Activated T-cell treated with anti-CD3 and anti-CD28 coated beads, Interleukin-2, amount 50 U/mL, for 4 hours (primary cell): ENCODE data around the gene ZNF281. TPM values are rescaled to one million over a fixed set of nuclear protein-coding genes. Genes with fewer than 3 reads are reported as not detected.
"Not testable (repeated sequence)": the region's sequence is repeated elsewhere in the genome, so short reads cannot be mapped to it uniquely, and the experiment has no call there.

Experiments
- ATAC-seq, 2 donors: fragments of 200-7000 bp; cut with Tn5 transposase; one replicate each; pipeline ENCODE4 v1.10.0; 2021
- DNase-seq: peaks from one replicate; pipeline ENCODE4 v3.0.0-alpha.2; 2020
- H3K27me3 Mint-ChIP-seq: one replicate; pipeline ENCODE4 v1.8.0; 2021; ENCODE audit warnings: low read depth, mixed read lengths
- H3K36me3 Mint-ChIP-seq: one replicate; pipeline ENCODE4 v1.8.0; 2022; ENCODE audit warnings: mixed read lengths; ENCODE audit not compliant: insufficient read depth
- H3K4me1 Mint-ChIP-seq: one replicate; pipeline ENCODE4 v1.8.0; 2021; ENCODE audit warnings: low read depth, mixed read lengths
- H3K4me3 Mint-ChIP-seq: one replicate; pipeline ENCODE4 v1.8.0; 2021; ENCODE audit warnings: mild to moderate bottlenecking, moderate library complexity, mixed read lengths
- H3K9me3 Mint-ChIP-seq: one replicate; pipeline ENCODE4 v1.8.0; 2021; ENCODE audit warnings: mixed read lengths
- total RNA-seq, 3 donors: library from RNA; stranded (reverse); gene quantifications; one replicate each; pipeline ENCODE4 v1.2.1, GENCODE V29; 2021

The ZNF281 gene
- total RNA-seq, 3 donors from 2014 or later: 14.2 to 19.5 (median 19.3) TPM

- Mint-ChIP-seq H3K27me3 (no peaks in the 10 kb centered on the region), H3K4me1 (peaks cover 16% of the 10 kb centered on the region), H3K4me3 (no peak overlapping the region), H3K36me3 (no peaks in the 10 kb centered on the region), H3K9me3 (no peaks in the 10 kb centered on the region)
- DNase-seq (no peak), ATAC-seq (no peak)
Measured at GRCh38 chr1:200415227-200415626, 5.4 kb upstream of the ZNF281 start.

DNA sequence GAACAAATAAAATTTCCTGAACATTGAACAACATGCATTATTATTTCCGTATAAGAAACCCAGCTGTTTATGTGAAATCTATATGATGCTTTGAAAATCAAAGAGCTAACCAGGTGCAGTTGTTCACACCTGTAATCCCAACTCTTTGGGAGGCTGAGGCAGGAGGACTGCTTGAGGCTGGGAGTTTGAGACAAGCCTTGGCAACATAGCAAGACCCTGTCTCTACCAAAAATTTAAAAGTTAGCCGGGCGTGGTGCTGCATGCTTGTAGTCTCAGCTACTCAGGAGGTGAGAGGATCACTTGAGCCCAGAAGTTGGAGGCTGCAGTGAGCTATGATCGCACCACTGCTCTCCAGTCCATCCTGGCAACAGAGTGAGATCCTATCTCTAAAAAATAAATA, 4.8 kb upstream of the ZNF281 start:
- Mint-ChIP-seq H3K4me3 (no peak overlapping the region), H3K4me1 (peaks cover 21% of the 10 kb centered on the region), H3K27me3 (no peaks in the 10 kb centered on the region), H3K36me3 (no peaks in the 10 kb centered on the region), H3K9me3 (no peaks in the 10 kb centered on the region)
- no peak for DNase-seq
- ATAC-seq: no peak

DNA sequence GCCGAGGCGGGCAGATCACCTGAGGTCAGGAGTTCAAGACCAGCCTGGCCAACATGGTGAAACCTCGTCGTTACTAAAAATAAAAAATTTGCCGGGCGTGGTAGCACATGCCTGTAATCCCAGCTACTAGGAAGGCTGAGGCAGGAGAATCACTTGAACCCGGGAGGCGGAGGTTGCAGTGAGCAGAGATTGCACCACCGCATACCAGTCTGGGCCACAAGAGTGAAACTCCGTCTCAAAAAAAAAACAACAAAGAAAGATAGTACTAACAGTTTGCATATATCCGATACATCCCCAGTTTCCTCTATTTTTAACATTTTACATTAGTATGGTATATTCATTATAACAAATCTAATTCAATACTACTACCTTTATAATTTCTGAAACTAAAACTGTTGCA, 3.9 kb upstream of the ZNF281 start:
- ATAC-seq: not testable (repeated sequence)

DNA sequence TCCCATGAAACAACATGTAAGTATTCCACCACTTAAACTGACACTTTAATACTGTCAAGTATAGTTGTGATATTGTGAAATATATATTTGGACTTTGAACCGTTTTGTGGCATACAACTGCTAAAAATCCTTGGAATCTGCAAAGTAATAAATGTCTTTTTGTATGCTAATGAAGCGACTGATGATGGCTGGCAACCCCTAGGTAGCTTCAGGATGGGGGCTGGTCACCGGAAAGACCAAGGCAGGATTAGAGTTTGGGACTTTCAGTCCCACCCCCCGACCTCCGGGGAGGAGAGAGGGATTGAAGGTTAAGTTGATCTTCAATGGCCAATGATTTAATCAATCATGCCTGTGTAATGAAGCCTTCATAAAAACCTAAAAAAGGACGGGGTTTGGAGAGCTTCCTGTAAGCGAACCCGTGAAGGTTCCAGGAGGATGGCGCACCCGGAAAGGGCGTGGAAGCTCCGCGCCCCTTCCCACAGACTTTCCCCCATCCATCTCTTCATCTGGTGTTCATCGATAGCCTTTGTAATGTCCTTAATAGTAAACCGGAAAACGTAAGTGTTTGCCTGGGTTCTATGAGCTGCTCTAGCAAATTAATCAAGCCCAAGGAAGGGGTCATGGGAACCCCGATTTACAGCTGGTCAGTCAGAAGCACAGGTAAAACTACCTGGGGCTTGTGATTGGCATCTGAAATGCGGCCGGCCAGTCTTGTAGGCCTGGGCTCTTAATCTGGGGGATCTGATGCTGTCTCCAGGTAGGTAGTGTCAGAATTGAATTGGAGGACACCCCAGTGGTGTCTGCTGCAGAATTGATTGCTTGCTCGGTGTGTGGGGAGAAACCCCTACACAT, 1.8 kb upstream of the ZNF281 start:
- Mint-ChIP-seq H3K36me3 (peaks cover 21% of the 10 kb centered on the region), H3K27me3 (no peaks in the 10 kb centered on the region), H3K4me3 (no peak overlapping the region), H3K4me1 (peaks cover 47% of the 10 kb centered on the region), H3K9me3 (no peaks in the 10 kb centered on the region)
- ATAC-seq (no peak), DNase-seq (no peak)

More for the DNA sequence above, 3.9 kb upstream of the ZNF281 start:
- not testable (repeated sequence) for DNase-seq, H3K36me3 Mint-ChIP-seq, H3K9me3 Mint-ChIP-seq, H3K4me3 Mint-ChIP-seq, H3K27me3 Mint-ChIP-seq
- H3K4me1 Mint-ChIP-seq: peaks cover 25% of the 10 kb centered on the region

- H3K36me3 Mint-ChIP-seq: peaks cover 32% of the 10 kb centered on the region
- peaks cover 4% of the 10 kb centered on the region for H3K9me3 Mint-ChIP-seq
- ATAC-seq (no peak), DNase-seq (no peak)
- peaks cover 53% of the 10 kb centered on the region for H3K4me1 Mint-ChIP-seq
- no peaks in the 10 kb centered on the region for H3K27me3 Mint-ChIP-seq
- H3K4me3 Mint-ChIP-seq: peak overlapping the region; percentile 95
Measured at GRCh38 chr1:200410566-200410878, 686 bp upstream of the ZNF281 start.

- ATAC-seq (peak; percentile 51 to 55), DNase-seq (peak; percentile 21)
- H3K4me1 Mint-ChIP-seq: peaks cover 55% of the 10 kb centered on the region
- no peaks in the 10 kb centered on the region for H3K27me3 Mint-ChIP-seq
- peak overlapping the region; percentile 95 for H3K4me3 Mint-ChIP-seq
- peaks cover 4% of the 10 kb centered on the region for H3K9me3 Mint-ChIP-seq
- H3K36me3 Mint-ChIP-seq: peaks cover 39% of the 10 kb centered on the region
Measured at GRCh38 chr1:200409203-200409760, 554 bp downstream of the ZNF281 start.

DNA sequence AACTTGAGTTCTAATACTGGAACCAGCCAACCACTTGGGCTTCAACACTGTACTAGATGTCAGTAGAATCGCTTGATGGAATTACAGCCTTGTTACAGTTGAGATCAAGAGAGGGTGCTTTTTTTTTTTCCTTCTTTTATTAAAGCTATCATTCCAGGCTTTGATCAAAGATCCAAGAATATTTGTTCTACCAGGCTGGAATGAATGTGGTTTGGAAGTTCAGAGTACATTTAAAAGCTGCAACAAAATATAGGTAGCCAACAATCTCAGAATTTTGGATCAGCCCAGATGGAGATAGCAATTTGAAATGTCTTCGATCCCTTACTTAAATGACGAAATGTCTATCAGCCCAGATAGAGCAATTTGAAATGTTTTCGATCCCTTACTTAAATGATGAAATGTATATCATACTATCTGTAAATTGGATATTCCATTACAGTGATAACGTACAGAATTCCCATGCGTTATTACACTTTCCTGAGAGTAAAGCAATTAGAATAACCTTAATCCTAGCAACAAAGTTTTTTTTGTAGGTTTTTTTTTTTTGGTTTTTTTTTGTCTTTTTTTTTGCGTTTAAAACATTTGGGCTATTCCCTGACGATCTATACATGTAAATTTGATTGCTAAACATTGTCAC, 3.6 kb downstream of the ZNF281 start:
- no peak for ATAC-seq
- Mint-ChIP-seq H3K27me3 (no peaks in the 10 kb centered on the region), H3K4me3 (peak overlapping the region; percentile 66), H3K4me1 (peaks cover 65% of the 10 kb centered on the region), H3K9me3 (peaks cover 4% of the 10 kb centered on the region), H3K36me3 (peaks cover 45% of the 10 kb centered on the region)
- no peak for DNase-seq

DNA sequence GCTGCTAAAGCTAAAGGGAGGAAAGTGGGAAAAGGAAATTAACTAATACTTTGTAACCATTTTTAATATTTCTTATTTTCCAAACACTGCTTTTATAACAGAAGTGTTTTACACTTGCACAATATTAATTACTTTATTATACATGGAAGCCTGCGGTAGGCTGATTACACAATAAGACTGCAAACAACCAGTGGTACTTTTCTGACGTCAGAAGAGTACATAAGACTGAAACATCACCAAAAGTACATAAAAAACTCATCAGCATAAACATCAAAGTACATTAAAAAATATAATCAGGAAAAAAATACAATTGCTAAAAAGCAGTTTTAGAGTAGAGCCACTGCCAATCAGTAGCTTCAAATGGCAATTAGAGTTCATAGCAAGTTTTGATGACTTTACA, 4.6 kb downstream of the ZNF281 start:
- H3K36me3 Mint-ChIP-seq: peaks cover 45% of the 10 kb centered on the region
- DNase-seq (no peak), ATAC-seq (no peak)
- H3K4me1 Mint-ChIP-seq: peaks cover 64% of the 10 kb centered on the region
- H3K4me3 Mint-ChIP-seq: peak overlapping the region; percentile 46
- peaks cover 4% of the 10 kb centered on the region for H3K9me3 Mint-ChIP-seq
- H3K27me3 Mint-ChIP-seq: no peaks in the 10 kb centered on the region

DNA sequence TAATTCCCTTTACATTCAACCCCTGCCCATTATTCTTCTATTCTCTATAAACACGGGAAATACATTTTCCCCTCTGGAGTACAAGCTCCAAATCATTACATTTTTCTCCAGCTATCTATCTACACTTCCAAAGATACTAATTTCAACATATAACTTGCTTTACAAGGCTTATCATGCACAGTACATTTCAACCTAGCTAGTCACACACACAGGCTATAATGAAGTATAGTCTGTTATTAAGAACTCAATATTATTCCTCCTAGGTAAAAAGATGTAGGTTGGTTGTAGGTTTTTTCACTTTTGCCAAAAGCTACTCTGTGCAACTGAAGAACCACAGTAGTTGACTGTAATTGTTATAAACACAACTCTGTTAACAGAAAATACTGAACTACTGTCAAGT, 8.1 kb downstream of the ZNF281 start:
- Mint-ChIP-seq H3K27me3 (no peaks in the 10 kb centered on the region), H3K4me3 (no peak overlapping the region), H3K9me3 (peaks cover 4% of the 10 kb centered on the region), H3K4me1 (peaks cover 41% of the 10 kb centered on the region), H3K36me3 (peaks cover 25% of the 10 kb centered on the region)
- ATAC-seq (no peak), DNase-seq (no peak)

DNA sequence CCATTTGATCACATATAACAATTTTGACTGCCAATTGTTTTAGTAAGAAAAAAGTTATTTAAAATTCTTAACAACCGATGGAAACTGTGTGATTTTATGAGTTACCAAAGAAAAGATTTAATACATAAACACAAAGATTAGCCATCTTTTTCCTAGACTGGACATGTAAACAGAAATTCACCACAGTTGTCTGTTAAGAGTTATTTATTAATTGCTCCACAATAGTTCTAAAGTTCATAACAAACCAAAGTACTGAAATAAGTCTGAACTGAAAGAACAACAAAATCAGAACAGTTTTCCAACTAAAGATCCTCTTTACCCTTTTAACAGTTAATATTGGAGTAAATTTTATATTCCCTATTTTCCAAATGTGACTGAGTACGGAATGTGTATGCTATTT, 8.6 kb downstream of the ZNF281 start:
- H3K4me3 Mint-ChIP-seq: no peak overlapping the region
- no peaks in the 10 kb centered on the region for H3K27me3 Mint-ChIP-seq
- H3K9me3 Mint-ChIP-seq: peaks cover 2% of the 10 kb centered on the region
- DNase-seq (no peak), ATAC-seq (no peak)
- H3K36me3 Mint-ChIP-seq: peaks cover 20% of the 10 kb centered on the region
- peaks cover 37% of the 10 kb centered on the region for H3K4me1 Mint-ChIP-seq

DNA sequence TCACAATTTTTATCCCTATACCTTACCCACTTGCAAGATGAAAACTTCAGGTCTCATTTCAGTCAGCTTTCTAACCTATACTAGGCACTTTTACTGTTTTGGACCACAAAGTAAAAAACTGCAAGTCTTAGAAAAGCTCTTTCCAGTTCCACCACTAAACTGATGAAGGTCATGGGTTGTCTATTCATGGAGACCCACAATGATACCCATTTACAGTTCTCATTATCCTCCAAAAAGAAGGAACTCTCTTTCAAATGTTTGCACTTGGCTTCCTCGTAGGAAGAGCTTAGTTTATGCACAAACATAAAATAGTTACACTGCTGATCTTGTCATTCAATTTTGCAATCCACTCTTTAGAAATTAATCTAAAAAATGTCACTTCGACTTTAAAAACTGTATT, 9.3 kb downstream of the ZNF281 start:
- no peak for DNase-seq
- peaks cover 15% of the 10 kb centered on the region for H3K36me3 Mint-ChIP-seq
- no peaks in the 10 kb centered on the region for H3K9me3 Mint-ChIP-seq
- no peaks in the 10 kb centered on the region for H3K27me3 Mint-ChIP-seq
- ATAC-seq: no peak
- H3K4me3 Mint-ChIP-seq: no peak overlapping the region
- peaks cover 30% of the 10 kb centered on the region for H3K4me1 Mint-ChIP-seq

GRCh38 chr1:200399860-200400259, 10.0 kb downstream of the ZNF281 start:
- ATAC-seq (no peak), DNase-seq (no peak)
- Mint-ChIP-seq H3K4me3 (no peak overlapping the region), H3K36me3 (peaks cover 10% of the 10 kb centered on the region), H3K9me3 (no peaks in the 10 kb centered on the region), H3K27me3 (no peaks in the 10 kb centered on the region), H3K4me1 (peaks cover 26% of the 10 kb centered on the region)

GRCh38 chr1:200398373-200398772, 11.5 kb downstream of the ZNF281 start:
- H3K36me3 Mint-ChIP-seq: peaks cover 8% of the 10 kb centered on the region
- no peak overlapping the region for H3K4me3 Mint-ChIP-seq
- DNase-seq (no peak), ATAC-seq (no peak)
- peaks cover 24% of the 10 kb centered on the region for H3K4me1 Mint-ChIP-seq
- no peaks in the 10 kb centered on the region for H3K27me3 Mint-ChIP-seq
- H3K9me3 Mint-ChIP-seq: no peaks in the 10 kb centered on the region

DNA sequence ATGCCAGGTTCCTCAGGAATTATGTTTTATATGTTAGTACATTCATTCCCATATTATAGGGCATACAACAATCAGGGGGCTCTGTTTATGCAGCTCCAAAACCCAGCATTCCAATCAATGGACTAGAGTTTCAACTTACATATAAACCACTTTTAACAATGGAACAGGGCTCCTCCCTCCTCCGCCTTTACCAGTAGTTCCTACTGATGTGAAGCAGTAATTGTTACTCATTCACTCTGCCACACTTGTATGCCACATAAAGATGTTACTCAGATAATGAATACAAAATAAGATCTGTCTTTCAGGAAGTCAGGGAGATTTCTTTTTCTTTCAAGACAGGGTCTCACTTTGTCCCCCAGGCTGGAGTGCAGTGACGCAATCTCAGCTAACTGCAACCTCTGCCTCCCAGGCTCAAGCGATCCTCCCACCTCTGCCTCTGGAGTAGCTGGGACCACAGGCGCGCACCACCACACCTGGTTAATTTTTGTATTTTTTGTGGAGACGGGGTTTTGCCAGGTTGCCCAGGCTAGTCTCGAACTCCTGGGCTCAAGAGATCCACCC, 17.1 kb downstream of the ZNF281 start:
- no peak for DNase-seq
- no peak for ATAC-seq
- Mint-ChIP-seq H3K9me3 (no peaks in the 10 kb centered on the region), H3K4me3 (no peak overlapping the region), H3K36me3 (peaks cover 2% of the 10 kb centered on the region), H3K27me3 (no peaks in the 10 kb centered on the region), H3K4me1 (no peaks in the 10 kb centered on the region)

GRCh38 chr1:200391747-200392146, 18.1 kb downstream of the ZNF281 start:
- no peak for ATAC-seq
- Mint-ChIP-seq H3K4me3 (no peak overlapping the region), H3K4me1 (no peaks in the 10 kb centered on the region), H3K36me3 (peaks cover 2% of the 10 kb centered on the region), H3K9me3 (no peaks in the 10 kb centered on the region), H3K27me3 (no peaks in the 10 kb centered on the region)
- no peak for DNase-seq
